HG03432 (cell line): Measurements from ENCODE around the gene SF3A2.
"Not testable (repeated sequence)": the region's sequence is repeated elsewhere in the genome, so short reads cannot be mapped to it uniquely, and the experiment has no call there.

Source experiments
- ATAC-seq: cut with Tn5 transposase; IDR thresholded peaks from one replicate; pipeline ENCODE4 v1.9.1; 2021; ENCODE audit warnings: mild to moderate bottlenecking, moderate library complexity; ENCODE audit not compliant: unreplicated experiment

SF3A2 gene

DNA sequence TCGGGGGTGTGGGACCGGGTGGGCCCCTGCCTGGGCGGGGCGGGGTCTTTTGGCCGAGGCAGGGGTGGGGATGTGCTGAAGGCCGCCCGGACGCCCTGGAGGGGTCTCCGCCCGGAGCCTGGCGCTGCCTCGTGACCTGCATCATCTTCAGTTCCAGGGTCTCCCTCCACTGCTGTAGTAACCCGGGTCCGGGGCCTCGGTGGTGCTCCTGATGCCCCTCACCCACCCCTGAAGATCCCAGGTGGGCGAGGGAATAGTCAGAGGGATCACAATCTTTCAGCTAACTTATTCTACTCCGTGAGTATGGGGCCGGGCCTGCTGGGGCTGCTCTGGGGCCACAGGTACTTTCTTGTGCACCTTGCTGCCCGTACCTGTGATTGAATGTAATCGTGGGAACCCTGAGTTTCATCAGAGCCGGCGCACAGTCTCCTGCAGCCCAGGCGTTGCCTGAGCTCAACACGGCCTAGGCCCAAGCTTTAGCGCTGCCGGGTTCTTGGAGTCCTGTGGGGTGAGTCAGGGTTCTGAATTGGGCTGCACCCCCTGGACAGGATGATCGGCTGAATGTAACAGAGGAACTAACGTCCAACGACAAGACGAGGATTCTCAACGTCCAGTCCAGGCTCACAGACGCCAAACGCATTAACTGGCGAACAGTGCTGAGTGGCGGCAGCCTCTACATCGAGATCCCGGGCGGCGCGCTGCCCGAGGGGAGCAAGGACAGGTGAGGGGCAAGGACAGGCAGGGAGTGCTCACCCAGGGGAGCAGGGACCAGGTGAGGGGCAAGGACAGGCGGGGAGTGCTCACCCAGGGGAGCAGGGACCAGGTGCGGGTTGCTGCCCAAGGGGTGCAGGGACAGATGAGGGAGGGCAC lies 34.8 kb downstream of the SF3A2 start:
- ATAC-seq = no peak

DNA sequence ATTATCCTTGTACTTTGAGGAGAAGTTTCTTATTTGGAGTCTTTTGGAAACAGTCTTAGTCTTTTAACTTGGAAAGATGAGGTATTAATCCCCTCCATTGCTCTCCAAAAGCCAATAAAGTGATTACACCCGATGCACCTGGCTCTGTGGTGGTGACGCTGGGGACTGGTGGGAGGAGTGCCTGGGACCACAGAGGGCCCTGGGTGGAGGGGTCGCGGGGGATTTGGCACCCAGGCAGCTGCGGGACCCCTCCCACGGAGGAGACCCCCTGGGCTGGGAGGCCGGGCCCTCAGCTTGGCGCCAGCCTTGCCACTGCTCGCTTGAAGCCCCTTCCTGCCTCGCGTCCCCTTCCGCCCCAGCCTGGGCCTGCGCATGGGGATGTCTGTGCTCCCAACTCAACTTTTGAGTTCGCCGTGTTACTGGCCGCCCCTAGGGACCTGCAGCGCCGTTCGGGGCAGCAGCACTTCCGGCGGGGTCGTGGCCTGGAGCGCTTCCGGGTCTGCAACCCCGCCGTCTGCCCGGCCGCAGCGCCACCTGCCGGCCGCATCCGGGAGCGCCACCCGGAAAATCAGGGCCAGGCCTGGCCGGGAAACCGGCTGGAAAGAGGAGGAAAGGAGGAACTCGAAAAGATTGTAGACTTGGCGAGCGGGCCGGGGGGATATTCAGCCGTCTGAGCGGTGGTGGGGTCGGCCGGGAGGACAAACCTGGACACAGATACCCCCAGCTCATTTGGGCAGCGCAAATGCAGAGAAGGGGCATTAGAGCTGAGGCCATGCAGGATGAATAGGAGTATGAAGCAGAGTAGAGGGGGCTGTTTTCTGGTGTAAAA lies 36.9 kb downstream of the SF3A2 start:
- peak; percentile 38 for ATAC-seq

DNA sequence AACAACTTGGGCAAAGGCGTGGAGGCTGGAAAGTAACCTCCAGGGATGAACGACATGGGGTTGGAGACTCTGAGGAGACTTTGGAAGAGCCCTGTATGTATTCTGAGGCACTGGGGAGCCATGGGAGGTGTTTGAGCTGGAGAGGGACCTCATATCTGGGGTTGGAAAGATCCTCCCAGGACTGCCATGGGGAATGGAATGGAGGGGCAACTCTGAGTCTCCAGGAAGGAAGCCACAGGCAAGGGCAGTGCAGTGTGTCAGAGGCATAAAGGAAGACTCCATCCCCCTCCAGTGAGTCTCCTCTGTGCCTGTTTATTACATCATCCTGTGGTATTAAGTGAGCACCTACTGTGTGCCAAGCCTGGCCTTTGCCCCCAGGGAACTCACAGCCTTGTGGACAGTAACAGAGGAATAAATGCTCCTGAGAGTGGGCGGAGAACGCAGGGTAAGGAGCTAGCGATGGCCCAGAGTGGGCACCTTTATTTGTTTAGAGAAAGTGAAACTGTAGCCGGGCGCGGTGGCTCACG lies 37.6 kb downstream of the SF3A2 start:
- ATAC-seq = no peak

DNA sequence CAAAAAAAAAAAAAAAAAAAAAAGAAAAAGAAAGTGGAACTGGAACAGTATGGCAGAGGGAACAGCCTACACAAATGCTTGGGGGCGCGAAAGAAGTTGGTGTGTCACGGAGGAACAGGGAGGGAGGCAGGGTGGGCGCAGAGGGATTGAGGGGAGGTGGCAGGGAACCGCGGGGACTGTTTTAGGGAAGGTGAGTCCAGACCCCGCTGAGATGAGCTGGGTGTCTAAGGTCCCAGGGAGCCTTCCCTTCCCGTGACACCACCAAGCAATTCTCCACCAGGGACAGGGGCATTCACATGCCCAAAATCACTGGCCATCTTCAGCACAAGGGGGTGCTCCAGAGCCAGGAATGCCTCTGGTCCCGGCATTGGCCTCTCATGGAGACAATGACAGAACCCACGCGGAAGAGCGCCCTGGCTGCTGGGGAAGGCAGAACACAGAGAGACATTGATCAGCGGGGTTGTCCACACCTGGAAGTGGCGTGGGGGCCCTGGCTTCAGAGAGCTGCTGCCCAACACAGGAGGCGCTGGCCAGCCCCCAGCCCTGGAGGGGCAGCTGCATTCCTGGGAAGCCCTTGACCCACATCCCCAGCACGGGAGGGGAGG lies 38.4 kb downstream of the SF3A2 start:
- no peak for ATAC-seq

DNA sequence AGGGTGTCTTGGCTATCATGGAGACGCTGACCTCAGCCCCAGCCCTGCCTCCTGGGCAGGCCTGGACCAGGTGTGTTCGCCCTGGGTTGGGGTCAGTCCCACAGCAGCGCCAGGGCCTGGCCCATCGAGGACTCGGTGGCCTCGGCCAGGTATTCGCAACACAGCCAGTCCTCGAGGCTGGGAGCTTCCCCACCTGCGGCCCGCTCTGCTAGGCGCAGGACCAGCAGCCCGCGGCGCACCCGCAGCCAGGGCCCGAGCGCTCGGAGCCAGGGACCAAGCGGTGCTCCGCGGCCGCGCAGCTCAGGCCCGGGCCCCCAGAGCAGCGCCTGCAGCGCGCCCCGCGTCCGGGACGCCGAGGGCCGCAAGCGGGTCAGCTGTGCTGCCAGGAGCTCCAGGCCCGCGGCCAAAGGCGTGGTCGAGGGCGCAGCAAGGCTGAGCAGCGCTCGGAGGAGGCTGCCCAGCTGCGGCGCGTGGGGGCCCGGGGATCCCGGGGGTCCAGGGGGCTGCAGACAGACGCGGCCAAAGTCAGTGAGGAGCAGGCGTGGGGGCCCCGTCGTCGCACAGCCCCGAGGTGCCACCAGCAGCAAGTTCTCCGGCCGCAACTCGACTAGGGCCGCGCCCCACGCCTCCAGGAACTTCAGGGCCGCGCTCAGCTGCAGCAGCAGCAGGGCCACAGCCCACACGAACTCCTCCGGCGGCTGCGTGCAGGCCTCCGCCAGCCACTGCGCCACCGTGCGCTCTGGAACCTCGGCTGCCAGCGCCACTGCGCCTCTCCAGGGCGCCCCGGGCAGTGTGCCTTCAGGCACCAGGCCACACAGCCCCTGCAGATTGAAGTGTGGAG lies 39.2 kb downstream of the SF3A2 start:
- no peak for ATAC-seq

DNA sequence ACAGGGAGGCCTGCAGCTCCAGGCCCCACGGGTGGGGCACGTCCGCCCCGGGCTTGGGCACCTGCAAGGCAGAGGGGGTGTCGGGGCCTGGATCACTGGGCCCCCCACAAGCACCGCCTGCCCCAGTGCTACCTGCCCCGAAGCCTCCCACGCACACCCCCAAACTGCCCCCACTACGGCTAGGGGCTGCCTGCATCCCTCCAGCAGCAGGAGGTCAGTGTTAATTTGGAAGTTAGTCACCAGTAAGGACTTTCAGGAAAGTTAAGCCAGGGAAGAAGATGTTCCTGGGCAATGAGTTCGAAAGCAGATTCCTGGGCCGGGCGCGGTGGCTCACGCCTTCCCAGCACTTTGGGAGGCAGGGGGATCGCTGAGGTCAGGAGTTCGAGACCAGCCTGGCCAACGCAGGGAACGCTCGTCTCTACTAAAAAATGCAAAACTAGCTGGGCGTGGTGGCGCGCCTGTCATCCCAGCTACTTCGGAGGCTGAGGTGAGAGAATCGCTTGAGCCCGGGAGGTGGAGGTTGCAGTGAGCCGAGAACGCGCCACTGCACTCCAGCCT lies 39.9 kb downstream of the SF3A2 start:
- no peak for ATAC-seq

DNA sequence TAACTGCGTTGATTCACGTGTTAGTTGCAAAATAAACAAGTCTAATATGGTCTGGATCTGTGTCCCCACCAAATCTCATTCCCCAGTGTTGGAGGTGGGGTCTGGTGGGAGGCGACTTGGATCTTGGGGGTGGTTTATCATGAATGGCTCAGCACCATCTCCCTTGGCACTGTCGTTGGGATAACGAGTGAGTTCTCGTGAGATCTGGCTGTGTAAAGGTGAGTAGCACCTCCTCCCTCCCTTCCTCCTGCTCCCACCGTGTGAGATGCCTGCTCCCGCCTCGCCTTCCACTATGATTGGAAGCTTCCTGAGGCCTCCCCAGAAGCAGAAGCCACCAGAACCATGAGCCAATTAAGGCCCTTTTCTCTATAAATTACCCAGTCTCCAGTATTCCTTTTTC lies 40.5 kb downstream of the SF3A2 start:
- no peak for ATAC-seq

DNA sequence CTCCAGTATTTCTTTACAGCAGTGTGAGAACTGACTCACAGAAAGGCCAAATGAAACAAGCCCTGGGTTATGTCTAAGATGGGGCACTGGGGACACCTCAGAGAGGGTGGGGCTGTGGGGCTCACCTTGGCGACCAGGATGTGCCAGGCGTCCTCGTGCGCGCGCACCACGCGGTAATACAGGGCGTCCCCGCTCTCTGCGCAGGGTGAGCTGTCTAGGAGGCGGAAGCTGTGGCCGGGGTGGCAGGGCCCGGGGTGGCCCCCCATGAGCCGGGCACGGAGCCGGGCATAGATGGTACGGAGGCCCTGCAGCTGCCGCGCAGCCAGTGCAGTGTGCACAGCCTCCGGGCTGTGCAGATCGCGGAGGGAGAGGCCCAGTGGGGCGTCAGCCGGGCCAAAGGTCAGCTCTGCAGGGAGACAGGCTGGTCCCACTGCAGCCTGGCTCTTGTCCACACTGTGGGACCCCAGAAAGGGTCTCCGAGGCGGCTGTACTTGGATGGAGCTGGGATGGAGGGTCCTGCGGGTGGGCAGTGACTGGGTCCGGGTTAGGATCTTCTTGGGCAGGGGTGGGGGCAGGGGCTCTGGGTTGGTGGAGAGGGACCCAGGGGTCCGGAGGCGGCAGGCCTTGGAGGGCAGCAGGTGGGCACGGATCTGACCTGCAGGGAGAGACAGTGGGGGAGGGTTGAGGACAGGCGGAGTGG lies 42.0 kb downstream of the SF3A2 start:
- no peak for ATAC-seq

DNA sequence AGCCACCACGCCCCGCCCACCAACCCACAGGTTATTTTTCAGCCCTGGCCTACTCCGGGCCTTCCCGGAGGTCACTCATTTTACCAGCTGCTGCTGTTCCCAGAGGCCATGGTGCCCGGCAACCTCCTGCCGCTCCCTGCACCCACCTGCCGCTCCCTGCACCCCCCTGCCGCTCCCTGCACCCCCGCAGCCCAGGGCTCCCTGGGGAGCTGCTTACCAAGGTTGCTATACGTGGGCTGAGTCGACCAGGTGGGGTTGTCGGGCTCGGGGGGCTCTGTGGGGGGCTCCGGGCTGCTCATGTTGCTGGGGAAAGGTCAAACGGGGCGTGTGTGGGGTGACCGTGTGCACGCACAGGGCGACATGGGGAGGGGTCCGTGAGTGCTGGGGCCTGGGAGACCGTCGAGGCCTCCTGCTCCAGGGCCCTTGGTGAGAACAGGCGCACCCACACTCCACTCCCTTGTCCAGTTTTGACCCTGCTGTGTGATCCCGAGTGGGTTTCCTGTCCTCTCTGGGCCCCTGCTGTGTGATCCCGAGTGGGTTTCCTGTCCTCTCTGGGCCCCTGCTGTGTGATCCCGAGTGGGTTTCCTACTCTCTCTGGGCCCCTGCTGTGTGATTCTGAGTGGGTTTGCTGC lies 44.1 kb downstream of the SF3A2 start:
- no peak for ATAC-seq

DNA sequence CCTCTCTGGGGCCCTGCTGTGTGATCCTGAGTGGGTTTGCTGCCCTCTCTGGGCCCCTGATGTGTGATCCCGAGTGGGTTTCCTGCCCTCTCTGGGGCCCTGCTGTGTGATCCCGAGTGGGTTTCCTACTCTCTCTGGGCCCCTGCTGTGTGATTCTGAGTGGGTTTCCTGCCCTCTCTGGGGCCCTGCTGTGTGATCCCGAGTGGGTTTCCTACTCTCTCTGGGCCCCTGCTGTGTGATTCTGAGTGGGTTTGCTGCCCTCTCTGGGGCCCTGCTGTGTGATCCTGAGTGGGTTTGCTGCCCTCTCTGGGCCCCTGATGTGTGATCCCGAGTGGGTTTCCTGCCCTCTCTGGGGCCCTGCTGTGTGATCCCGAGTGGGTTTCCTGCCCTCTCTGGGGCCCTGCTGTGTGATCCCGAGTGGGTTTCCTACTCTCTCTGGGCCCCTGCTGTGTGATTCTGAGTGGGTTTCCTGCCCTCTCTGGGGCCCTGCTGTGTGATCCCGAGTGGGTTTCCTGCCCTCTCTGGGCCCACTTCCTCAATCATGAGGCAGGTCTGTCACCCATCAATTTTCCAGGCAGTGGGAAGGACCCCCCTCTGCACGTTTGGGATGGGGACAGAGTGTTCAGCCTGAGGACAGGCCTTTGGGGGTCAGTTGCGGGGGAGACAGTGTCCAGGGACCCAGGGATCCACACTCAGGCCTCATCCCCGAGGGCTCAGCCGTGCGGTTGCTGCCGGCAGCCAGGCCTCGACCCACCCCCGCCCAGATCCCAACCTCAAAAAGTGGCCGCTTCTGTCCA lies 44.8 kb downstream of the SF3A2 start:
- not testable (repeated sequence) for ATAC-seq

DNA sequence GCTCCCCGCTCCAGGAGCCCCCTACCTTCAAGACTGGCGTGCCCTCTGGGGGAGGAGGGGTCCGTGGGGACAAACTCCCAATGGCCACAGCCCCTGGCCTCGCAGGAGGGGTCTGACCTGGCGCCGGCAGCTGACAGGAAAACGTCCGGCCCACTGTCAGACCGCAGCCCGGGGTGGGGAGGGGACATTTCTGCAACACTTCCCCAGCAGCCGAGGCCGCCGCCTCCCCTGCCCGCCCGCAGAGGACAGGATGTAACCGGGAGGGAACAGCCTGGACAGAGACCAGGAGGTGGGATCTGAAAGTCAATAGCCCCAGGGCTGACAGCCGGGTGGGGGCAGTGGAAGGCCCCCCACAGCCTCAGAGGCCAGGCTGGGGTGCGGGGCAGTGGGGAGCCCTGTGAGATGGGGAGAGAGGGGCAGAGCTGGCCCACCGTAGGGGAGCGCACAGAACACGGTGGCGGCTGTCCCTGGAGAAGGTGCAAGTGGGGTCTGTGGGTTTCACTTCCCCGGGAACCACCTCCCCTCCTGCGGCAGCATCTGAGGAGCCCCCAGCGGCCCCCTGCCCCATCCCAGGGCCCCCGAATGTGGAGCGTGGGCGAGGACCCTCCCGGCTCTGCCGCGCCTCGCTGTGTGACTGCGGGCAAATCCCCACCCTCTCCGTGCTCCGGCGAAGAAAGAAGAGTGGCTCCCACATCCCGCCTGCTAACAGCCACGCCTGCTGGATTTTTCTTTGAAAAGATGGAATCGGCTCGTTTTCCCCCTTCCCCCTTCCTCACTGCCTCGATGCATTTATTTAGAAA lies 45.6 kb downstream of the SF3A2 start, which contains the start of gene PEAK3:
Gene PEAK3 (minus strand): TSS at position 114 of the 800 bp plus-strand sequence. CDS start 1,244 bp downstream, outside the sequence.
- ATAC-seq = no peak

DNA sequence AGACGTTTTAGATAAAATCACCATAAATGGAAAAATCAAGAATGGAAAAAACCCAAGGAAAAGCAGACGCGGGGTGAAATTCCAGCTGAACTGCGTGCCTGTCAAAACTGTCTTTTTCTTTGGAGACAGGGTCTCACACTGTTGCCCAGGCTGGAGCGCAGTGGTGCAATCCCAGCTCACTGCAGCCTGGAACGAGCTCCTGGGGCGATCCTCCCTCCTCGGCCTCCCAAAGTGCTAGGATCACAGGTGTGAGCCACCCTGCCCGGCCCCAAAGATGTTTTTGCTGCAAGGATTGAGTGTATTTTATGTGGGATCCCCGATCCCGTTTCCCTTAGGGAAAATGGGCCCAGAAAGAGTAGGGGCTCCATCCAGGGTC lies 46.2 kb downstream of the SF3A2 start:
- no peak for ATAC-seq

DNA sequence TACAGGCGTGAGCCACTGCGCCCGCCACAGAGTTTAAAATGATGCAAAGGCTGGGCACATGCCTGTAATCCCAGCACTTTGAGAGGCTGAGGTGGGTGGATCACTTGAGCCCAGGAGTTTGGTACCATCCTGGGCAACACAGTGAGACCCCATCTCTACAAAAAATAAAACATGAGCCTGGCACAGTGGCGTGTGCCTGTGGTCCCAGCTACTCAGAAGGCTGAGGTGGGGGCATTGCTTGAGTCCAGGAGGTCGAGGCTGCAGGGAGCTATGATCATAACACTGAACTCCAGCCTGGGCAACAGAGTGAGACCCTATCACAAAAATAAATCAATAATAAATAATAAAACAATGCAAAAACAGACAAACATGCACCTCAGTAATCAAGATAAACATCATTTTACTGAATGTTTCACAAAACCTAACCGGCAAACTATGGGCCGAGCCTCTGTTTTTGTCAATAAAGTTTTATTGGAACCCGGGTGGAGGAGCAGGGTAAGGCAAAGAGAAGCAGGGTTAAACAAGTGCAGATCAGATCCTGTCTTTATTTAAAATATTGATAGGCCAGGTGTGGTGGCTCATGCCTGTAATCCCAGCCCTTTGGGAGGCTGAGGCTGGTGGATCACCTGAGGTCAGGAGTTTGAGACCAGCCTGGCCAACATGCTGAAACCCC lies 47.3 kb downstream of the SF3A2 start:
- no peak for ATAC-seq

DNA sequence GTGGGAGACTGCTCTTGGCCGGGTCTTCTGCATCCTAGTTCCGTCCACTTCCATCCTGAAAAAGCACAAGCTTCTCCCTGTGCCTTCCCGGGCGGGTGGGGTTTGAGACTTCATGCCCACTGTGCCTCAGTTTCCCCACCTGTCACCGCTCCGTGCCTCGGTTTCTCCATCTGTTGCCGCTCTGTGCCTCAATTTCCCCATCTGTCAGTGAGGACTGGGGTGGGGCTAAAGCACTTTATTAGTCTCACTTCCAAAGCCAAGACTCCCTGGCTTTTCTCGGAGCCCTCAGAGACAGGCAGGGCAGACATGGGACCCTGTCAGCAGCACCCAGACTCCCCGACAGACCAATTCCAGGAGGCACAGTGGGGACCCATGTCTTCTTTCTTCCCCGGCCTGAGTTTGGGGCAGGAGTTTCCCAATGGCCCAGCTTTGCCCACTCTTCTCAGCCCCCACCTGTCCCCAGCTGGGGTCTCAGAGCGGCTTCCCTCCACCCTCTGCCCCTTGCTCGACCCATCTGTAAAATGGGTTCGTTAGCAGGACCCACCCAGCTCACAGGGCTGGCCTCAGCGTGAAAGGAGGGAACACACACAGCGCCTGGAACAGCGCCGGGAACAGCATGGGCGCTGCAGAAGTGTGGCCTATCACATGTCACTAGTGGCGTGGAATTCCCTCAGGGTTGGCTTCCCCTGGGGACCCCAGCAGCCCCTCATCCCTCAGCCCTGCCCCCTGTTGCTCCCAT lies 49.9 kb downstream of the SF3A2 start:
- no peak for ATAC-seq

DNA sequence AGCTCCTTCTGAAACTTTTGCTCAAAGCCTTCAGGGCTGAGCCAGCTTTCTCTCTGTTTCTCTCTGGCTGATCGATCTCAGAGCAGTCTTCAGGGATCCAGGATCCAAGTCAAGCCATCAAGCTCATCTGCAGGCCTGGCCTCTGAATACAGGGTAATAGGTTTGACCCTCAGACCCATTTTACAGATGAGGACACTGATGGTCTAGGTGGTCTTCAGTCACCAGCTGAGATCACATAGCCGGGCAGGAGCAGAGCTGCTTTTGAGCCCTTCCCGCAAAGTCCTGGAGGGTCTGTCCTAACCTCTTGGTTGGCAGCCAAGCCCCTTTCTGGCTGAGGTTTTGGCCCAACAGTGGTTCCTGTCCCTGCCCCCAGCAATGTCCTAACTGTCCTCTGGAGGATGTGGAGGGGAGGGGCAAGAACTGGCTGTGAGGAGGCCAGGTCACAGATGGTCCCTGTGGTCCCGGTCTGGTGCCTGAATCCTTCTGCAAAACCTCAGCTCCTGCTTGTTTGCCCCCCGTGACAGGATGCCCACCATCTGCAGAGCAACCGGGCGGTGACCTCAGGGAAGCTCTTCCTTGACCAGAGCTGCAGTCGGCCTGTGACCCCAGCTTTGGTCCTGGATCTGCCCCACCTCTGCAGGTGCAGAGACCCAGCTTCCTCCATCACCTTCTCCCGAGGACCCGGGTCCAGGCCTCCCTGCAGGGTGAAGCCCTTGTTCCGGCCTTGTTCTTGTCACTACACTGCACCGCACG lies 51.1 kb downstream of the SF3A2 start:
- ATAC-seq = no peak
